GM21737 (cell line): ENCODE measurements around the gene GNB1L.
"Not testable (repeated sequence)": the region's sequence is repeated elsewhere in the genome, so short reads cannot be mapped to it uniquely, and the experiment has no call there.

Experiments used
- ATAC-seq: cut with Tn5 transposase; IDR thresholded peaks from one replicate; pipeline ENCODE4 v1.9.1; 2021; ENCODE audit warnings: mild to moderate bottlenecking, moderate library complexity; ENCODE audit not compliant: unreplicated experiment

Gene GNB1L

GRCh38 chr22:19845054-19845722, 9.5 kb downstream of the GNB1L start:
- ATAC-seq, result no peak

GRCh38 chr22:19844377-19845053, 10.2 kb downstream of the GNB1L start:
- no peak for ATAC-seq

- no peak for ATAC-seq
Observed at GRCh38 chr22:19843857-19844376, 10.8 kb downstream of the GNB1L start.

- no peak for ATAC-seq
Observed at GRCh38 chr22:19843107-19843856, 11.4 kb downstream of the GNB1L start.

- no peak for ATAC-seq
Observed at GRCh38 chr22:19842393-19843106, 12.1 kb downstream of the GNB1L start.

- ATAC-seq, result no peak
Observed at GRCh38 chr22:19841641-19842392, 12.9 kb downstream of the GNB1L start.

- ATAC-seq, result no peak
Observed at GRCh38 chr22:19840955-19841640, 13.6 kb downstream of the GNB1L start.

GRCh38 chr22:19840059-19840458, 14.6 kb downstream of the GNB1L start:
- no peak for ATAC-seq

- no peak for ATAC-seq
Observed at GRCh38 chr22:19837915-19838314, 16.8 kb downstream of the GNB1L start.

- ATAC-seq, result no peak
Observed at GRCh38 chr22:19836512-19836911, 18.2 kb downstream of the GNB1L start.

- ATAC-seq, result no peak
Observed at GRCh38 chr22:19834599-19834998, 20.1 kb downstream of the GNB1L start.

GRCh38 chr22:19833327-19833726, 21.3 kb downstream of the GNB1L start:
- ATAC-seq, result not testable (repeated sequence)

GRCh38 chr22:19832476-19833108, 22.1 kb downstream of the GNB1L start:
- ATAC-seq, result no peak

- not testable (repeated sequence) for ATAC-seq
Observed at GRCh38 chr22:19831979-19832378, 22.7 kb downstream of the GNB1L start.

- no peak for ATAC-seq
Observed at GRCh38 chr22:19831016-19831415, 23.7 kb downstream of the GNB1L start.

GRCh38 chr22:19828035-19828401, 26.7 kb downstream of the GNB1L start:
- no peak for ATAC-seq

GRCh38 chr22:19827341-19828034, 27.2 kb downstream of the GNB1L start:
- ATAC-seq, result no peak

- ATAC-seq, result no peak
Observed at GRCh38 chr22:19826619-19826950, 28.1 kb downstream of the GNB1L start.
